Activated CD4-positive, alpha-beta T cell treated with anti-CD3 and anti-CD28 coated beads, Interleukin-2, amount 50 U/mL, for 24 hours (primary cell): ENCODE data around the gene C19orf38.
"Not testable (repeated sequence)": the region's sequence is repeated elsewhere in the genome, so short reads cannot be mapped to it uniquely, and the experiment has no call there.

Experiments
- DNase-seq, 2 donors: peaks; one replicate each; pipeline ENCODE4 v3.0.0-alpha.2; 2020; ENCODE audit warnings: low read depth in 1 of 2, low spot score in 1 of 2

The C19orf38 gene

GRCh38 chr19:10820173-10820572 is 28.0 kb upstream of the C19orf38 start:
- DNase-seq: no peak

- no peak for DNase-seq
Measured at GRCh38 chr19:10823690-10824089, 24.5 kb upstream of the C19orf38 start.

GRCh38 chr19:10826231-10826630 is 22.0 kb upstream of the C19orf38 start:
- DNase-seq: no peak

- DNase-seq: no peak
Measured at GRCh38 chr19:10826846-10827245, 21.4 kb upstream of the C19orf38 start.

GRCh38 chr19:10828981-10829821 is 19.0 kb upstream of the C19orf38 start:
- DNase-seq: no peak

- DNase-seq: no peak
Measured at GRCh38 chr19:10829967-10830366, 18.2 kb upstream of the C19orf38 start.

- DNase-seq: no peak
Measured at GRCh38 chr19:10830370-10830769, 17.8 kb upstream of the C19orf38 start.

GRCh38 chr19:10830931-10831779 is 17.1 kb upstream of the C19orf38 start:
- DNase-seq: no peak

- DNase-seq: no peak
Measured at GRCh38 chr19:10831987-10832938, 16.0 kb upstream of the C19orf38 start.

- DNase-seq: no peak
Measured at GRCh38 chr19:10832939-10833296, 15.3 kb upstream of the C19orf38 start.

GRCh38 chr19:10835089-10835753 is 13.0 kb upstream of the C19orf38 start:
- DNase-seq: no peak

GRCh38 chr19:10835754-10836478 is 12.3 kb upstream of the C19orf38 start, which contains the start of gene TMED1:
TMED1 (minus strand) TSS chr19:10836212; CDS start chr19:10836191, 21 bp downstream.
- DNase-seq: peak; percentile 85 to 94

GRCh38 chr19:10836479-10837330 is 11.5 kb upstream of the C19orf38 start:
- DNase-seq: peak in 1 of 2 donors; percentile 82

- DNase-seq: not testable (repeated sequence)
Measured at GRCh38 chr19:10837649-10838048, 10.6 kb upstream of the C19orf38 start.

GRCh38 chr19:10838377-10838776 is 9.8 kb upstream of the C19orf38 start:
- no peak for DNase-seq

- DNase-seq: no peak
Measured at GRCh38 chr19:10839114-10840050, 8.8 kb upstream of the C19orf38 start.

- no peak for DNase-seq
Measured at GRCh38 chr19:10842788-10843187, 5.4 kb upstream of the C19orf38 start.
